NCI-H1105 treated with DMSO at 0.1 percent for 48 hours (cell line): ENCODE results near the gene KRTAP5-6.
"Not testable (repeated sequence)": the region's sequence is repeated elsewhere in the genome, so short reads cannot be mapped to it uniquely, and the experiment has no call there.

Experiments
- DNase-seq: peaks from one replicate; lab custom pipeline; 2025; lab: John Stamatoyannopoulos, UW

KRTAP5-6 gene

DNA sequence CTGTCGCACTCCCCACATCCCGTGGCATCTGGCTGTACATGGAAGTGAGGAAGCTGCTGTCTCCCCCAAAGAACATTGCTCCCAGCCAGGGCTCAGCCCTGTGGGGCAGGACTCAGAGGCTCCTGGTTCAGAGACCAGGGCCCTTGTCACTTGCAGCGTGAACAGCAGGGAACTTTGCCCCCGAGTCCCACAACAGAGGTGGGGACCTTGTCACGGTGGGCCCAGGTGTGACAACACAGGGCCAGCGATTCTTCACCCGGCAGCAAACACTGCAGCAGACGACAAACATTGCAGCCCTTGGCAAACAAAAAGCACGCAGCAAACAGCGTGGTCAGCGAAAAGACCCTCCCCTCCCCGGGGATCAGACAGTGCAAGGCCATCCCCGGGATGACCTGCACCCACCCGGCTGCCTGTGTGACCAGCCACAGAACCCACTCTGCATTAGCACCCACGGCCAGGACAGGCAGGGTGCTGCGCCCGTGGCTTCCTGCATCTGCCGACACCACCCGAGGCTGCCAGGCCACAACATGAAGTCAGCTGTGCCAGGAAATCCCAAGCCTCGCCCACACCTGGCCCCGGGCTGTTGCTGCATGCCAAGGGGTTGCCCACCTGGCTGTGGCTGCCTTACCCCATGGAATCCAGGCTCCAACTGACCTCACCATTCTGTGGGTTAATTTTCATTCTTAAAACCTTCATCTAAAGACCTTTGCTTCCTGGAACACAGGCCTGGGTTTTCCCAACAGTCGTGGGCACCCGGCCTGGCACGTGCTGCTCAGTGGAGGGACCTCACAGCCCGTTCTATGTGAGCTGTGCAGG, 35.3 kb upstream of the KRTAP5-6 start:
- not testable (repeated sequence) for DNase-seq

- not testable (repeated sequence) for DNase-seq
These were observed 34.2 kb upstream of the KRTAP5-6 start for GRCh38 chr11:1662699-1663283.

DNA sequence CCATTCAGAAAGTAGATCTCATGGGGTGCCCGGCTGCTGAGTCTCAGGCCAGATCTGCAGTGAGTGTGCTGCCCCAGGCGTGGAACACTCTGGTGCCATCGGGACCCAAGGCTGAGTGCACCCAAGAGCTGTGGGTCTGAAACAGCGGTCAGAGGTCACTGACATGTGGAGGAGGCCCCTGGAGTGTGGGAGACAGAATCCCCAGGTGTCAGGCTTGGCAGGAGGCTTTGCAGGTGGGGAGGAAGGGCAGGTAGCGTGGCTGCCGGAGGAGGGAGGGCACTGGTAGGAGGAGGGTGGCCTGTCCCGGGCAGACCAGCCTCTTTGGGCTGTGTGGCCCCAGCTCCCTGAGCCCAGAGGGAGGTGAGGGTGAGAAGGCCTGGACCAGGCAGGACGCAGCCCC, 31.7 kb upstream of the KRTAP5-6 start:
- DNase-seq, result no peak

- DNase-seq, result no peak
These were observed 29.7 kb upstream of the KRTAP5-6 start for GRCh38 chr11:1667121-1667850.

DNA sequence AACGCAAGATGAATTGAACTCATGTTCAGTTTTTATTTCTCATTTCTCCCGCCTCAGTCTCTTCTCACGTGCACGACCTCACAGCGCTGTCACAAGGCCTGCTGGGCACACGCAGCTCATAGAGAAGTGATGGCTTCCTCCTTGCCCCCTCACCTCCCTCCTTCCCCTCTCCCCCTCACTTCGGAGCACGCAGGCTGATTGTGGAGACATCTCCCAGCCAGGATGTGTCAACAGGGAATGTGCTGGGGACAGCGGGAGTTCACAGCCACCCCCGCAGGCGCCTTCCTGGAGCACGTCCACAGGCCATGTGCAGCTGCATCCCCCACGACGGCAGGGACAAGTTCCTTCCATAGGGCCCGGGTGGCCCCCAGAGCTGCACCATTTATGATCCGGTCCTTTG, 29.1 kb upstream of the KRTAP5-6 start:
- no peak for DNase-seq

DNA sequence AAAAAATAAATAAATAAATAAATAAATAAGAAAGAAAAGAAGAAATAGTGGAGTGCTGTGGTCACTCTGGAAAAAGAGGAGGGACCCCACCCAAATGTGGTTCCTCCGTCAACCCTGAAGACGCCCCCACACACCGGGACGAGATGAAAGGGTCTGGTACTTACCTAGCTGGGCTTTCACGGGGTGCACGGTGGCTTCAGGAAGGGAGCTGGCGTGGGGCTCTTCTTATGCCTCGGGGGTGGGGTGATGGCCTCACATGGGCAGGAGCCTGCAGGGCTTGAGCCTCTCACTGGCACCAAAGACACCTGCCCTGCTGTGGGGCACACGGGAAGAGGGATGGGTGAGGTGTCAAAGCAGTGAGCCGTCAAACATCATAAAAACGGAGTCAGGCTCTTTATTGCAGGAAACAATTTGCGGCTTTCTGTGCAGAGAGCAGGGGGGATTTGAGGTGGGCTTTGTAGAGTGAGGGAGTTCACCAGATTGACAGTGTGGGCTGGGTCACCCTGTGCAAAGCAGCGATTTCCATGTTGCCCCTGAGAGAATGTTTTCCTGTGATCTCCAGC, 28.0 kb upstream of the KRTAP5-6 start:
- no peak for DNase-seq

GRCh38 chr11:1669546-1670218, 27.3 kb upstream of the KRTAP5-6 start:
- no peak for DNase-seq

DNA sequence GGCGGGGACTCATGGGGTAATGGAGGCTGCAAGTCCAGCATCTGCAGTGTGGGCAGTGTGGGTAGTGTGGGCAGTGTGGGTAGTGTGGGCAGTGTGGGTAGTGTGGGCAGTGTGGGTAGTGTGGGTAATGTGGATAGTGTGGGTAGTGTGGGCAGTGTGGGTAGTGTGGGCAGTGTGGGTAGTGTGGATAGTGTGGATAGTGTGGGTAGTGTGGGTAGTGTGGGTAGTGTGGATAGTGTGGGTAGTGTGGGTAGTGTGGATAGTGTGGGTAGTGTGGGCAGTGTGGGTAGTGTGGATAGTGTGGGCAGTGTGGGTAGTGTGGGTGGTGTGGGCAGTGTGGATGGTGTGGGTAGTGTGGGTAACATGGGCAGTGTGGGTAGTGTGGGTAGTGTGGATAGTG, 26.5 kb upstream of the KRTAP5-6 start:
- DNase-seq, result not testable (repeated sequence)

DNA sequence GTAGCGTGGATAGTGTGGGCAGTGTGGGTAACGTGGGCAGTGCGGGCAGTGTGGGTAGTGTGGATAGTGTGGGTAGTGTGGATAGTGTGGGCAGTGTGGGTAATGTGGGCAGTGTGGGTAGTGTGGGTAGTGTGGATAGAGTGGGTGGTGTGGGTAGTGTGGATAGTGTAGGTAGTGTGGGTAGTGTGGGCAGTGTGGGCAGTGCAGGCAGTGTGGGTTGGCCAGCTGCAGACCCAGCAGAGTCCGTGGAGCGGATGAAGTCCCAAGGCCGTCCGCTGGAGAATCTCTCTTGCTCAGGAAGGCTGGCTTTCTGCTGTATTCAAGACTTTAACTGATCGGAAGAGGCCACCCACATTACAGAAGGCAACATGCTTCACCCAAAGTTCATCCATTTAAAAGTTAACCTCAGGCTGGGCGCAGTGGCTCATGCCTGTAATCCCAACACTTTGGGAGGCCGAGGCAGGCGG, 26.1 kb upstream of the KRTAP5-6 start:
- DNase-seq, result no peak

DNA sequence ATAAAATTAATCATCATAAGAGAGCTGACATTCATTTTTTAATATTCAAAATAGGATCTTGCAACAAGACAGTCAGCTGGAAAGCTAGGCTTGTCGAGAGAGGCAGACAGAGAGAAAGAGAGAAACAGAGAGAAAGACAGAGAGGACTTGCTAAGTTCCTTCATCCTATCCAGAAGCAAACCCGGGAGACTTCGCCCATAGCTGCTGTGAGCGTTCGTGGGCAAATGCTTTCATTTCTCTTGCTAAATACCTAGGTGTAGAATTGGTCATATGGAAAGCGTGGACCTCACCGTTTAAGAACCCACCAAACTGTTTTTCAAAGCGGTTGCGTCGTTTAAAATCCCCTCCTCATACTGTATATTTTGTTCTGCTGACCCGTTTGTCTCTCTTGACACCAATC, 25.3 kb upstream of the KRTAP5-6 start:
- DNase-seq, result no peak

DNA sequence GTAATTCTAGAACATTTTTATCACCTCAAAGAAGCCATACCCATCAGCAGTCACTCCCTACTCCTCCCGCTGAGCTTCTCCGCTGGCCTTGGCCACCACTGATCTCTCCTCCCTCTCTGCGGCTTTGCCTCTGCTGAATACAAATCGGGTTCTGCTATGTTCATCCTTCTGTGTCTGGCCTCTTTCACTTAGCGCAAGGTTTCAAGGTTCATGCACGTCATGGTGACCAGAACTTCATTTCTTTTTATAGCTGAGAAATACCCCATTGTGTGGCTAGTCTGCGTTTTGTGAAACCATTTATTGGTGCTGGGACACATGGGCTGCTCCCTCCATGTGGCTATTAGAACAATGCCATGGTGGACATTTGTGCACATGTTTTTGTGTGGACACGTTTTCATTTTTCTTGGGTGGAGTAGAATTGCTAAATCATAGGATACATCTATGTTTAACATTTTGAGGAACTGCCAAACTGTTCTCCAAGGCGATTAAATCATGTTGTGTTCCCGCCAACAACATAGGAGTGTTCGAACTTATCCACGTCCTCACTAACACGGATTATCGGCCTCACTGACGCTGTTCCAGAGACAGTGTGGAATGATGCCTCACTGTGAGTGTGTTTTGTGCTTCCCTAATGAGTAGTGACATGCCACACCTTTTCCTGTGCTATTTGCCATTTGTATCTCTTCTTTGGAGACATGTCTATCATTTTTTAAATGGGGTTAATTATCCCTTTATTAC, 24.2 kb upstream of the KRTAP5-6 start:
- DNase-seq, result no peak

- no peak for DNase-seq
These were observed 23.4 kb upstream of the KRTAP5-6 start for GRCh38 chr11:1673446-1674172.

DNA sequence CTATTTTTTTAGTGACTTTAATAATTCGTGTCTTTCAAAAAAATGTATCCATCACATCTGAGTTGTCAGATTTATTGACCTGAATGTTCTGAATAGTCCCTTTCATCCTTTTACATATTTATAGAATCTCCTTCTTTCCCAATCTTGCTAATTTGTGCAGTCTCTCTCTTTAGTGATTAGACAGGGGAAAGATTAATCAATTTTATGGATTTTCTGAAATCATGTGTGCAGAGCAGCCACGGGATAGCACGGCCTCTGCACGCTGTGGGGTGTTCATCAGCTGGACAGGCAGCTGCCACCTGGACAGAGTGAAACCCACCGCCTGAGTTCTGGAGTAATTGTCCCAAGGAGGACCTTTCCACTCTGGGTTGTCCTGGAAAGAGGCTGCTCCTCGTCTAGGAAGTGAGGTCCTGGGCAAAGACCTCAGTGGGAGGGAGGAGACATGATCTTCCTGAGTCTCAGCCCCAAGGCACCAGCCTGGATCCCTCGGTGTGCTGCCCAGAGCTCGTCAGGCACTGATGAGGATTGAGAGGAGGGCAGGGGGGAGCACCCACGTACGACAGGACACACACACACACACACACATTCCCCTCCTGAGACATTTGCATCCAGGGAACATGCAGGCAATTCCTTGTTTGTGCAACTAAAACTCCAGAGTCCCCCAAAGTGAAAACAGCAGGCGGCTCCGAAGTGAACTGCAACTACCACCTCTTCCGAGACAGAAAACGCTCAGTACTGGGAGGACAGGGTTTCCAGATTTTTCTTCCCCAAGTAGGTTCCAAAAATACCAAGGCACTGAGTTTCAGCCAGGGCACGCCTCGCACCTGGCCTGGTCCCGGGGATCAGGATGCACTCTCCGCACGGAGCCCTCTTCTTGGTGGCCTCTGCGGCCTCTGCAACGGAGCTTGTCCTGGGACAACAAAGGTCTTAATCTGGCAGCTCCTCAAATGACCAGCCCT, 22.5 kb upstream of the KRTAP5-6 start:
- DNase-seq, result no peak

DNA sequence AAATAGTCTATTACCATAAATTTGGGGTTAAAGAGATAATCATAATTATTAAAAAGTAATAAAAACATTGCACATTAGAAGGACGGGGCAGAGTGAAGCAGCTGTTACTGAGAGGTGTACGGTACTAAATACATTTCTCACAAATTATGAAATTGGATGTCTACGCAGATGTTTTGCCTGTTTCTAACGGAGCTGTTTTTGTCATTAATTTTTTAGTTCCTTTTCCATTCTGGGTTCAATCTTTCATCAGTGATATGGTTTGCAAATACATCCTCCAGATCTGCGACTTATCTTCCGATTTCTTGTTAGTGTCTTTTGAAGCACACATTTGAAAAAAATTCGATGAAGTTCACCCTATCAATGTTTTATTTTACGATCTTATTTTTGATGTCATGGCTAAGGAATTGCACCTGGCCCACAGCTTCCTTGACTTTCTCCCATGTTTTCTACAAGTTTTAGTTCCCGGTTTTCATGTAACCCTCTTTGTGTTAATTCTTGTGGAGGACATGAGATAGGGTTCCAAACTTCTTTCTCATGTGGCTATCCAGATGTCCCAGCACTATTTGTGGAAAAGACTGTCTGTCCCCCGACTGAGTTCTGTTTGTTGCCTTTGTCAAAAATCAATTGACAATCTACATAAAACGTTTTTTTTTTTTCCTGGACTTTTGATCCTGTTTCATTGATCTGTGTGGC, 21.3 kb upstream of the KRTAP5-6 start:
- no peak for DNase-seq

DNA sequence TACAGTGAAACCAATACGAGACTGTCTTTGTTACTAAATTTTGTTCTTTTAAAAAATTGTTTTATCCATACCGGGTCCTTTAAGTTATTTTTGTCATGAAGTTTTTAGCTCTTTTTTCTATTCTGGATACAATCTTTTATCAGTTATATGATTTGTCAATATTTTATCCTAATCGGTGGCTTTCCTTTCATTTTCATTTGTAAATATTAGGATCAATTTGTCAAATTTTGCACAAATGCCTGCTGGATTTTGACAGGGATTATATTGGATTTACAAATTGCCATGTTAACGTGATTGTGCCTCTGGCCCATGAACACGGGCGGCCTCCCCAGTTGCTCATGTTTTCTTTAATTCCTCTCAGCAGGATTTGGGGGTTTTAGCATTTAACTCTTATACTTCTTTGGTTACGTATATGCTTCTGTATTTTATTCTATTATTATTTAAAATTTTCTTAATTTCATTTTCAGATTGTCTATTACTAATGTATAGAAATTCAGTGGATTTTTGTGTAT, 20.7 kb upstream of the KRTAP5-6 start:
- no peak for DNase-seq

DNA sequence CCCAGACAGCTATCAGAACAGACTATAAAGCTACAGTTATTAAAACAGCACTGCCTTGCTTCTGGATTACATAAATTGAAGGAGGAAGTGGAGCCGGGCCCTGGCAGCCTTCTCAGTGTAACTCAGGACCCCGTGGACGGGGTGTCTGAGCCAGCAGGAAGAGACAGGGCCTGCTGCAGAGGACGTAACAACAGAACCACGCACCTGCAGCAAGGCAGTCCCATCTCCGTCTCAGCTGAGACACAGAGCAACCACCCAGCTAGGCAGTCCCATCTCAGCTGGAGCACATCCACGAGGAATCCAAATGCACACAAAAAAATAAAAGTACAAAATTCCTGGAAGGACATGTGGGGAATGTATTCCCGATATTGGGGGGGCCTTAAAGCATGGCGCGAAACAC, 17.1 kb upstream of the KRTAP5-6 start:
- no peak for DNase-seq

- DNase-seq, result no peak
These were observed 14.6 kb upstream of the KRTAP5-6 start for GRCh38 chr11:1682225-1682905.

DNA sequence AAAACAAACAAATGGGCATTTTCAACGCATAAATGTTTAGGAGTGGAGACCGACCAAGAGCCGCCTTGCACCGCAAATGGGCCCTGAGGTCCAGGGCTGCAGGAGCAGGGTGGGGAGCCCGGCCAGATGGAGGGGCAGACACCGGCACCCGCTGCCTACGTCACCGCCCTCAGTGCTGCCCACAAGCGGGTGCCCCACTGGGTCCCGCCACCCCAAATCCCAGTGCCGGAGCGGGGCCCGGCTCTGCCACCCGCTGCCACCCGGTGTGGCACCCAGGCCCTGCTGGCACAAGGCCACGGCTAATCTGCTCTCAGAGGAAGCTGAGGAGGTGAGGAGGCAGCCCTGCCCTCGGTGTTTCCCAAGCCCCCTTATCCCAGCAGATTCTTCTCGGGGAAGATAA, 13.8 kb upstream of the KRTAP5-6 start:
- not testable (repeated sequence) for DNase-seq
